Fibroblast of skin of scalp (primary cell): Measurements from ENCODE around the gene BMPR2. TPM values are rescaled to one million over a fixed set of nuclear protein-coding genes. Genes with fewer than 3 reads are reported as not detected.
A peak's percentile ranks its signal among the peaks of the same experiment; 100 is the strongest.
"Not testable (repeated sequence)": the region's sequence is repeated elsewhere in the genome, so short reads cannot be mapped to it uniquely, and the experiment has no call there.

Experiments
- DNase-seq: peaks from one replicate; pipeline ENCODE4 v3.0.0-alpha.2; 2013
- polyA plus RNA-seq, 2 experiments: library from polyadenylated mRNA; unstranded; fragments of 120-200 nt; gene quantifications; one replicate each; pipeline ENCODE4 v1.2.1, GENCODE V29; 2013; ENCODE audit not compliant: insufficient read length in 2 of 2

BMPR2 gene
- 38.4 TPM for polyA plus RNA-seq (2013, experiment 1 of 2; ENCODE audit: insufficient read length)
- polyA plus RNA-seq (2013, experiment 2 of 2; ENCODE audit: insufficient read length): 46.4 TPM

DNA sequence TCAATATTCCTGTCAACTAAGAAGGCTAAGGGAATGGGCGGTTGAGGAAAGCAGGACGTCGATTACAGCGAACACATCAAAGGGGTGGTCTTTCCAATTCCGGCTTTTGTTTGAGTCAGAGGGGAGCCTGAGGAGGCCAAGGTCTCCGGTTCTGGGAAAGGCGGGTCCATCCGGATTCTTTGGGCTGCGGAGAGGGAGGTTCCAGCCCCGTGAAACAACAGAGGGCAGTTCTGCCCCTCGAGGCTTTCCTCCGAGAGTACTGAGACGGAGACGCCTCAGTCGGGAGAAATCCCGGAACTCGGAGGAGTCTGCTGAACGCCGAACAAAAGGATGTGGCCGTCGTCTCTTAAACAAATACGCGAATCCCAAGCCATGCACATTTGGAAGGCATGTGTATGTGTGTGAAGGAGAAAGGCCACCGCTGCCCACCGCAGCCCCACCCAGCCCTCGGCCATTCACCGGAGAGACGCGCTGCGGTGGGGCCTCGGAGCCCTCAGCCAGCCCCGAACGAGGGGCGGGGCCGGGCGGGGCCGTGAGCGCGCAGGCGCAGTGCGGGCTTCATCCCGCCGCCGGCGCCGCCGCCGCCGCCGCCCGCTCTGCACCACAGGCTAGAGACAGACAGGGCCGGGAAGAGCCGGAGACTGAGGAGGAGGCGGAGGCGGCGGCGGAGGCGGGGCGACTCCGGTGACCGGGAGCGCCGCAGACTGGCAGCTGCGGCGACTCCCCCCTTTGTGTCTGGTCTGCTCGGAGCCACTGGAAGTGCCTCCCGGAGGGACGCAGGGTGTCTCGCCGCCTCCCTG, at the start of gene BMPR2:
BMPR2 (plus strand) TSS at position 719 of the 800 bp plus-strand sequence. CDS start 1,148 bp downstream, outside the sequence.
- peak; percentile 94 for DNase-seq

DNA sequence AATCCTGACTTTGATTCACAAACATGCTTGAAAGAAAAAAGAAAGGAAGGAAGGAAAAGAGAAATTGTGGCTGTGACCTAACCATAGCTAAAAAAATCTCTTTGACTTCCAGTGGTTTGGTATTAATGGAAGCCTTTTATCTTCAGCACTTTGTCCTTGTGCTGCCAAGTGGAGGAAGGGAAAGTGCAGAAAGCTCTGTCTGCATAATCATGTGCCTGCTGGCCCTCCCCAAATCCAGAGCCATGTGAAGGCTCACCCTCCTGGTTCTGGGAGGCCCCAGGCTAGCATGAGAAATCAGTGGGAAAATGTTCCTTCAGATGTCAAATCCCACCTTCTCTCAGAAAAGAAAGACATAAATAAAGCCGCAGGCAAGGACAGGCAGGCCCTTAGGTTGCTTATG, 48.3 kb upstream of the BMPR2 start:
- DNase-seq: no peak

- peak; percentile 18 for DNase-seq
Observed at GRCh38 chr2:202335791-202336467, 40.2 kb upstream of the BMPR2 start.

- peak; percentile 17 for DNase-seq
Observed at GRCh38 chr2:202337151-202337550, 39.0 kb upstream of the BMPR2 start.

DNA sequence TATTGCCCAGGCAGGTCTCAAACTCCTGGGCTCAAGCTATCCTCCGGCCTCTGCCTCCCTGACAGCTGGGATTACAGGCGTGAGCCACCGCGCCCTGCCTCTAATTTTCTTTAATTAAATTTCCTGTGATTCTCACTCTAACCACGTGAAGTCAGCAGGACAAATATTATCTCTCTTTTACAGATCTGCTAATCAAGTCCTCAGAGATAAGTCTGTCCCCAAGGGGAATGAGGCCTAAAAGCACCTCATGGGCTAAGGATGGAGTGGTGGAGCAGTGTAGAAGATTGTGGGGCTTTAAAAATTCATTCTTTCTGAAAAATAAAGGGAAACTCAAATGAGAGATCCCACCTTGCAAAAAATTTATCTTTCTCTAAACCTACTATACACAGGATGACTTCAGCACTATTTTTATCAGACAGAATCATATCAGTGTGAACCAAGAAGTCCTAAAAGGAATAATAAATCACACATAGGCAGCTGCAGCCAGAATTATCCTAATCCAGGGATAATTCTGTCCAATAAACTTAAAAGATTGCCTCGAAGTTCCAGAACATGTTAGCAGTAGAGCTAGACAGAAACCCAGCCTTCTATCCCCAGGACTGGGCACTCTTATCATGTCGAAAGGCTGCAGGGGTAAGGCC, 38.3 kb upstream of the BMPR2 start:
- DNase-seq: no peak

- peak; percentile 88 for DNase-seq
Observed at GRCh38 chr2:202339071-202339870, 36.9 kb upstream of the BMPR2 start.

- DNase-seq: no peak
Observed at GRCh38 chr2:202344178-202344577, 31.9 kb upstream of the BMPR2 start.

- DNase-seq: no peak
Observed at GRCh38 chr2:202346180-202346579, 29.9 kb upstream of the BMPR2 start.

- no peak for DNase-seq
Observed at GRCh38 chr2:202353430-202353829, 22.7 kb upstream of the BMPR2 start.

GRCh38 chr2:202355993-202356505, 20.1 kb upstream of the BMPR2 start:
- no peak for DNase-seq

GRCh38 chr2:202358924-202359323, 17.2 kb upstream of the BMPR2 start:
- not testable (repeated sequence) for DNase-seq

DNA sequence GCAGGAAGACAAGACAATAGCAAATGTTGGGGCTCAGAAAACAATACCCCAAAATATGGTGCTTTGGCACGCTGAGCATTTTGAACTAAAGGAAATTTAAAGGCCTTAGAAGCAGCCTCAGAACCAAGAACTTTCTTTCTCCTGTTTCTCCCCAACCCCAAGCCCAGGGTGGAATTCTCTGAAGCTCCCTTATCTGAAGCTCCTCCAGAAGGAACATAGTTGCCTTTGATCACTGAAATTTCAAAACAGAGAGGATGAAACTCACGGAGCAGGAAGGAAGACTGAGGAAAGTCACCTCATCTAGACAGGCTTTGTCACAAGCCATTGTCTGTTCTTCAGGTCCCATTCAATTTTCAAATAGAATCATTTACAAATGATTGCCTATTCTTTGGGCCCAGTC, 15.5 kb upstream of the BMPR2 start:
- DNase-seq: no peak

DNA sequence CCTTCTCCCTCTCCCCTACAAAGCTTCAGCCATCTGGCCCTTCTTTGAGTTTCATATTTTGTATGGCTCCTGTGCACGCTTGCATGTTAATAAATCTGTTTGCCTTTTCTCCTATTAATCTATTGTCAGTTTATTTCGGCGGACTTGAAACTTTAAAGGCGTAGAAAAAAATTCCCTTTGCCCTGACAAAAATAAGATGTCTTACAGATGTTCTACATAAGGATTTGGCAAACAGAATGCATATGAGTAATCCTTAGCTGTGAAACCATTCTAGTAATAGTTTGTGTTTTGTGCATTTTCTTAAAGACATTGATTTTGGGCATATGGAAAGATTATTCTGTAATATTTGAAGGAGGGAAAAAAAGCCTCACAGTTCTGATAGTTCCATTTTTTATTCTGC, 15.0 kb upstream of the BMPR2 start:
- peak; percentile 17 for DNase-seq

DNA sequence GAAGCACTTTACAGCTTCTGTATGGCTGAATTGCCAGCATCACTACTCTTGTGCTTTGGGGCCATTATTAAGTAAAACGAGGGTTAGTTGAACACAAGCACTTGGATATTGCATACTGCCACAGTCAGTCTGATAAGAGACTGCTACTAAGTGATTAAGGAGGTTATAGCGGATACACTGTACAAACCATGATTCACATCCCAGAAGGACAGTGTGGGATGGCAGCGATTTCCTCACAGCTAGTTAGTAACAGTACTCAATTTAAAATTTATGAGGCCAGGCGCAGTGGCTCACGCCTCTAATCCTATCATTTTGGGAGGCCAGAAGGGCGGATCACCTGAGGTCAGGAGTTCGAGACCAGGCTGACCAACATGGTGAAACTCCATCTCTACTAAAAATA, 2.6 kb upstream of the BMPR2 start:
- no peak for DNase-seq

GRCh38 chr2:202374383-202374782, 1.7 kb upstream of the BMPR2 start:
- DNase-seq: not testable (repeated sequence)

DNA sequence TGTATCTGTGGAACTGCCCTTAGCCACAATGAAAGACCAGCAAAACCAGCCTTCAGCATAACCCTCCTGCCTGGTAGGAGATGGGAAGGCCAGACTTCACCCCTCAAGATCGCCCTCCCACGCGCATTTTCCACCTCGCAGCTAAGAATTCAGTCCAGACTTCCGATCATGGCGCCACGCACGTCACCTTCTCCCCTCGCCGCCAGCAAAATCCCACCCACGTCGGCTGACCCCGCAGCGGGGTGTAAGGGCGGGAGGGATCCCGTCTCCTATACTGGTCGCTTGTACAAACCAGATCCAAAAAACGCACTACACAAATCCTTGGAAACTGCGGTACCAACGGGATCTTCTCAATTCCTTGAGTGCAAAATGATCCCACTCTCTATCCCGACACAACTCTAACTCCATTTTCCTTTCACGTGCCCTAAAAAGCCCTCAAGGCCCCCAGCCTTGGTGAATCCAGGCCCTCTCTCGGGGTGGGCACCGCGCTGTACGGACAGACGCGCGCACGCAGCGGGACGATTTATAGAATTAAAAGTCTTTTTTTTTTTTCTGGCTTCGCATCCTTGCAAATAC, 1.0 kb upstream of the BMPR2 start:
- DNase-seq: peak; percentile 75

DNA sequence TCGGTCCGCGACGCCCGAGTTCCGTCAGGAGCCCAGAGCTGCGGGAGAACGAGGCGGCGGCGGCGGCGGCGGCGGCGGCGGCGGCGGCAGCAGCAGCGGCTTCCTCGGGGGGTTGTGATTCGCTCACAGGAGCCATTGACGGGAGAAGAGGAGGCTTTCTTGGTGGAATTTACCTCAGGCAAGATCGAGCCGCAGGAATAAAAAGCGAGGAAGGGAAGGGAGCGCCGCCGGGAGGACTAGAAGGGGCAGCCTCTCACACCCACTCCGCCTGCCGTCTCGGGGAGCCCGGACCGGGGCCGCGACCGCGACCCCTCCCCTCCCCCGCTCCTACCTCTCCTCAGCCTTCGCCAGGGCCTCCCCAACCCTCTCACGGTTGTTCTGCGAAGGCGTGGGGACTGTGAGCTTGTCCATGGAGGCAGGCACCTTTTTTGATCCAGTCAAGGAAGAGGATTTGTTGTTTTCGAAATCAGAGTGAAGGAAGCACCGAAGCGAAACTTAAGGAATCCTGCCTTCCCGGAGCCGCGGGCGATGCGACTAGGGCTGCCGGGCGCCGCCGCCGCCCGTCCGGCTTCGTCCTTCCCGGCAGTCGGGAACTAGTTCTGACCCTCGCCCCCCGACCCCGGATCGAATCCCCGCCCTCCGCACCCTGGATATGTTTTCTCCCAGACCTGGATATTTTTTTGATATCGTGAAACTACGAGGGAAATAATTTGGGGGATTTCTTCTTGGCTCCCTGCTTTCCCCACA, 506 bp downstream of the BMPR2 start:
- no peak for DNase-seq

GRCh38 chr2:202377207-202377761, 1.2 kb downstream of the BMPR2 start:
- peak; percentile 12 for DNase-seq

DNA sequence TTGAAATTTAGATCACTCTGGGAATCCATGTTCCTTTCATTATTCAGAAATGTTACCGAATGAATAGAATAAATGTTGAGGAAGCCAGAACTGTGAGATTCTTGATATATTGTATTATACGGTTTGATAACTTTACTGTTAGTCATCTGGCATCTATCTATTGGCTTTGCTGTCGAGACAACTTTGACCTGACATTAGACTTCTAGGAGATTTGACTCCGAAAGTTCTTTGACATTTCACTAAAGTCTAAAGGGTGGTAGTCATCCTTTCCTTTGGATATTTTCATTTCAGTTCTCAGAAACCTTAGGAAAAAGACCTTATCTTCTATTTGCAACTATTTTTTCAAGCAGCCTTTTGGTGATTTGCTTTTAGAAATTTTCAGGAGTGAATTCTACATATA, 1.9 kb downstream of the BMPR2 start:
- DNase-seq: no peak

DNA sequence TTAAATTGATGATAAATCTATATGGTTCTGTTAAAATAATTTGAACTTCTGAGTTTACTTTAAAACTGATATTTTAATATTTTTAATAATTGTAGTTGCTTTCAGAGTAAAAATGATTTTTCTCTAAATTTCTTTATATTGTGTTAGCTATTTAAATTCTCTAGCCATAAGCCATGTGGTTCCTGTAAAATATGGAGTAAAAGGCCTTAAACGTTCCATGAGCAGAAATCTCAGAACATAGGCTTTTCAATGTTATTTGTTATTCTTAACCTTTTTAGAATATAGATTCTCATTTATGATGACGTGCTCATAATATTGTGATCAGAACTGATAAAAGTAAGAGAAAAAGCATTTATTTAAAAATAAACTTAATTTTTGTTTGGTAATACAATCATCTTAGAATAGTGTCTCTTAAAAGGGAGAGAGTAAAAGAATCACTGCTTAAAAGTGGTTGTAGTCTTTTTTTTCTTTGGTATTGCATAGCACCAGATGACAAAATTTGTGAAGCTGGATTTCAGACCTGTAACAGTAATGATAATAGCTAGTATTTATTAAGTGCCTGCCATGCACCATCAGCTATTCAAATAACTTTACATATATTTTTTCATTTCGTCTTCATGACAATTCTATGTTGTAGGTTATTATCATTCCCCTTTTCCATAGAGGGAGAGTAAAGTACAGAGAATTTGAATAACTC, 2.7 kb downstream of the BMPR2 start:
- DNase-seq: no peak
